ENCODE measurements around the gene SENP3. TPM values are rescaled to one million over a fixed set of nuclear protein-coding genes. Genes with fewer than 3 reads are reported as not detected.

Gene SENP3
- total RNA-seq, 1 experiment from 2014 or later: 63.7 TPM

GRCh38 chr17:7583253-7584109, 21.8 kb downstream of the SENP3 start, which contains the start of gene MPDU1:
Gene MPDU1 (plus strand): TSS chr17:7583852. CDS start chr17:7583863, 11 bp downstream.
- Histone ChIP-seq H3K27ac (ENCODE audit: low read length) (peak within 1 kb of the TSS; percentile 100), H3K36me3 (ENCODE audit: control insufficient read depth, insufficient read depth, low read length) (no peaks in the 10 kb centered on the region; the same call in 1 of the 2 replicates), H3K9me3 (ENCODE audit: control insufficient read depth, insufficient read depth, low read depth, low read length) (no peaks in the 10 kb centered on the region), H3K4me3 (ENCODE audit: low read depth in 2 of 2, low read length in 2 of 2) (peak within 1 kb of the TSS; percentile 65 to 66), H3K27me3 (ENCODE audit: control insufficient read depth, insufficient read depth, low read length) (no peaks in the 10 kb centered on the region), H3K4me1 (ENCODE audit: control insufficient read depth, insufficient read depth, low read length) (peaks cover 39% of the 10 kb centered on the region)
- in situ Hi-C loops (cut with HindIII; ENCODE audit: low pct_unique_long_range_greater_than_20kb, low sequenced_read_pairs): no loop called here
- BruUV-seq (replicated peaks): TSS peak; percentile 88
- POLR2A ChIA-PET: interaction anchor here (0.6 to 1.1 kb wide), 2 partner anchors 67 to 104 kb away, joined by 4 to 7 read pairs; partner anchors contain the start of gene TP53
- ATAC-seq (peak; percentile 72), DNase-seq (ENCODE audit: low read depth, low spot score) (peak; percentile 92)
- TF ChIP-seq CTCF (IDR thresholded peaks at IDR 0.05) (no peak), SIN3A (IDR thresholded peaks at IDR 0.05; ENCODE audit: borderline replicate concordance, insufficient read depth, low read depth, low read length) (peak; percentile 81; the same call in 1 of the 2 replicates), TCF7L2 (IDR thresholded peaks at IDR 0.05; ENCODE audit: low read depth, low read length) (peak; percentile 40), POLR2AphosphoS5 (IDR thresholded peaks at IDR 0.05; ENCODE audit: low read depth, low read length) (peak; percentile 79), REST (IDR thresholded peaks at IDR 0.05; ENCODE audit: insufficient read depth in 1 of 2, low read depth in 2 of 2, low read length in 1 of 2) (no peak; a peak in 2 of 4 replicates)
- intact Hi-C loops (cut with micrococcal nuclease; ENCODE audit: unreplicated experiment): no loop called here
- CTCF ChIA-PET: no interaction called here

DNA sequence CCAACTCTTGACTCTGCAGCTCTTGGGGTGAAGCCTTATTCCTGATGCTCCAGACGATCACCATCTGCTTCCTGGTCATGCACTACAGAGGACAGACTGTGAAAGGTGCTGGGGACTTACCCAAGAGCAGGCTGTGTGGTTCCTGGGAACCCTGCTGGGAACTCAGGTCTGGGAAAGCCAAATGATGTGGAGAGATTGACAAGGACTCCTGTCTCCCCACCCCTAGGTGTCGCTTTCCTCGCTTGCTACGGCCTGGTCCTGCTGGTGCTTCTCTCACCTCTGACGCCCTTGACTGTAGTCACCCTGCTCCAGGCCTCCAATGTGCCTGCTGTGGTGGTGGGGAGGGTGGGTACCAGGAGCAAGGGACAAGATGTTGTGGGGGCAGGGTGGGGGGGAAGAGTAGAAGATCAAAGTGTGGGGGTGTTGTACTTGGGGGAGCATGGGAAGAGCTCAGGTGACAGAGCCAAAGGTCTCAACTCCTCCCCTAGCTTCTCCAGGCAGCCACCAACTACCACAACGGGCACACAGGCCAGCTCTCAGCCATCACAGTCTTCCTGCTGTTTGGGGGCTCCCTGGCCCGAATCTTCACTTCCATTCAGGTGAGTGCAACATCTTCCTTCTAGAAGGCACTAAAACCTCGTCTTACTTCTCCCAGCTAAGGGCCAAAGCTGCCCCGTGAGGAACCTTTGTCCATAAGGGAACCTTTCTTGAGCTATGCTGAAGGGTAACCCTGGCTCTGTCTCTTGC, 25.1 kb downstream of the SENP3 start:
- Histone ChIP-seq H3K27me3 (ENCODE audit: control insufficient read depth, insufficient read depth, low read length) (no peaks in the 10 kb centered on the region), H3K36me3 (ENCODE audit: control insufficient read depth, insufficient read depth, low read length) (peaks cover 5% of the 10 kb centered on the region), H3K4me1 (ENCODE audit: control insufficient read depth, insufficient read depth, low read length) (peaks cover 28% of the 10 kb centered on the region), H3K4me3 (ENCODE audit: low read depth in 2 of 2, low read length in 2 of 2) (no peak overlapping the region), H3K27ac (ENCODE audit: low read length) (0 out of 2 replicates have a peak overlapping the region, but pooled peaks have one; percentile 2), H3K9me3 (ENCODE audit: control insufficient read depth, insufficient read depth, low read depth, low read length) (no peaks in the 10 kb centered on the region)
- no peak for DNase-seq (ENCODE audit: low read depth, low spot score)
- ChIA-PET CTCF (interaction anchor here (1.2 kb wide), 1 partner anchor 101 kb away, joined by 7 read pairs; the partner anchor contains the start of genes TP53 and WRAP53), POLR2A (no interaction called here)
- in situ Hi-C loops (cut with HindIII; ENCODE audit: low pct_unique_long_range_greater_than_20kb, low sequenced_read_pairs): no loop called here
- no TSS peak for BruUV-seq (replicated peaks)
- ATAC-seq: peak; percentile 43
- intact Hi-C loops (cut with micrococcal nuclease; ENCODE audit: unreplicated experiment): loop anchor here (2.0 kb wide), 1 partner anchor 100 kb away; the partner anchor contains the start of gene TP53
- TF ChIP-seq REST (IDR thresholded peaks at IDR 0.05; ENCODE audit: insufficient read depth in 1 of 2, low read depth in 2 of 2, low read length in 1 of 2) (no peak), CTCF (IDR thresholded peaks at IDR 0.05) (peak; percentile 85), TCF7L2 (IDR thresholded peaks at IDR 0.05; ENCODE audit: low read depth, low read length) (no peak), SIN3A (IDR thresholded peaks at IDR 0.05; ENCODE audit: borderline replicate concordance, insufficient read depth, low read depth, low read length) (no peak), POLR2AphosphoS5 (IDR thresholded peaks at IDR 0.05; ENCODE audit: low read depth, low read length) (no peak)

All from Panc1 (cell line).